ENCODE measurements around the gene TOX3. TPM values are rescaled to one million over a fixed set of nuclear protein-coding genes. Genes with fewer than 3 reads are reported as not detected.
A peak's percentile ranks its signal among the peaks of the same experiment; 100 is the strongest.

The TOX3 gene
- total RNA-seq, 1 experiment from 2014 or later = 20.2 TPM

DNA sequence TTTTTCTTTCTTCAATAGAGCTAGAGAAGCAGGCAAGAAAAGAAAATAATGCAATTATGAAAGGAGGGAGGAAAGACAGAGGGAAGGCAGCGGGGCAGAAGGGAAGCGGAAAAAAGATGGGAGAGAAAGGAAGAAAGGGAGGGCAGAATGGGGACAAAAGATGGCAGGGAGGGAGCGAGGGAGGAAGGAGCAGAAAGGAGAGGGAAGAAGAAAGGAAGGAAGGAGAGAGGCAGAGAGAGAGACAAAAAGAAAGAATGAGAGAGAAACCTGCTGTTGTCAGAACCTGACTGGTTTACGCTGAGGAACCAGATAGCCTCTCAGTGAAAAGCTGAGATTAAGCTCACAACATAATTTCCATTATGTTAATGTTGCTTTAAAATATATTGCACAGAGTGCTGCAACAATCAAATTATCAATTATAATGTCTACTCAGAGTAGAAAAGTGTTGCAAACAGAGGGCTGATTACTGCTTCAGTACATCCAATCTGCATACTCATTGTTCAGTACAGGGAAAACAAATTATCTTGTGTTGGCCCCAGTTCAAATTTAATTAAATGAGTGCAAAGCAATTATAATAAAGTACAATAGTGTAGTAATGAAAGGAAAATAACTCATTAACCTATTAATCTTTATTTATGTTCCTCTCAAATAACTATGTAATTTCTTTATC is 32.0 kb upstream of the TOX3 start:
- H3K27ac Mint-ChIP-seq = no peak overlapping the region
- no peaks in the 10 kb centered on the region; the same call in 1 of the 2 replicates for H3K36me3 Mint-ChIP-seq
- ATAC-seq (no peak), DNase-seq (ENCODE audit: low spot score) (no peak)
- no peaks in the 10 kb centered on the region for H3K27me3 Mint-ChIP-seq (ENCODE audit: low read depth)
- H3K4me3 Mint-ChIP-seq = no peak overlapping the region
- H3K4me1 Mint-ChIP-seq = peaks cover 18% of the 10 kb centered on the region
- TF ChIP-seq, protein P1, sequence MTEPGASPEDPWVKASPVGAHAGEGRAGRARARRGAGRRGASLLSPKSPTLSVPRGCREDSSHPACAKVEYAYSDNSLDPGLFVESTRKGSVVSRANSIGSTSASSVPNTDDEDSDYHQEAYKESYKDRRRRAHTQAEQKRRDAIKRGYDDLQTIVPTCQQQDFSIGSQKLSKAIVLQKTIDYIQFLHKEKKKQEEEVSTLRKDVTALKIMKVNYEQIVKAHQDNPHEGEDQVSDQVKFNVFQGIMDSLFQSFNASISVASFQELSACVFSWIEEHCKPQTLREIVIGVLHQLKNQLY (CRISPR knock-in tag; IDR thresholded peaks at IDR 0.05) = no peak
- TF ChIP-seq, protein P2, sequence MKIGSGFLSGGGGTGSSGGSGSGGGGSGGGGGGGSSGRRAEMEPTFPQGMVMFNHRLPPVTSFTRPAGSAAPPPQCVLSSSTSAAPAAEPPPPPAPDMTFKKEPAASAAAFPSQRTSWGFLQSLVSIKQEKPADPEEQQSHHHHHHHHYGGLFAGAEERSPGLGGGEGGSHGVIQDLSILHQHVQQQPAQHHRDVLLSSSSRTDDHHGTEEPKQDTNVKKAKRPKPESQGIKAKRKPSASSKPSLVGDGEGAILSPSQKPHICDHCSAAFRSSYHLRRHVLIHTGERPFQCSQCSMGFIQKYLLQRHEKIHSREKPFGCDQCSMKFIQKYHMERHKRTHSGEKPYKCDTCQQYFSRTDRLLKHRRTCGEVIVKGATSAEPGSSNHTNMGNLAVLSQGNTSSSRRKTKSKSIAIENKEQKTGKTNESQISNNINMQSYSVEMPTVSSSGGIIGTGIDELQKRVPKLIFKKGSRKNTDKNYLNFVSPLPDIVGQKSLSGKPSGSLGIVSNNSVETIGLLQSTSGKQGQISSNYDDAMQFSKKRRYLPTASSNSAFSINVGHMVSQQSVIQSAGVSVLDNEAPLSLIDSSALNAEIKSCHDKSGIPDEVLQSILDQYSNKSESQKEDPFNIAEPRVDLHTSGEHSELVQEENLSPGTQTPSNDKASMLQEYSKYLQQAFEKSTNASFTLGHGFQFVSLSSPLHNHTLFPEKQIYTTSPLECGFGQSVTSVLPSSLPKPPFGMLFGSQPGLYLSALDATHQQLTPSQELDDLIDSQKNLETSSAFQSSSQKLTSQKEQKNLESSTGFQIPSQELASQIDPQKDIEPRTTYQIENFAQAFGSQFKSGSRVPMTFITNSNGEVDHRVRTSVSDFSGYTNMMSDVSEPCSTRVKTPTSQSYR (CRISPR knock-in tag; IDR thresholded peaks at IDR 0.05) = no peak
- TF ChIP-seq NFATC4 (CRISPR knock-in tag; IDR thresholded peaks at IDR 0.05) = no peak
- TF ChIP-seq RELA (CRISPR knock-in tag; IDR thresholded peaks at IDR 0.05; ENCODE audit: borderline replicate concordance) = no peak
- TF ChIP-seq ELF4 (CRISPR knock-in tag; IDR thresholded peaks at IDR 0.05; ENCODE audit: low read depth) = no peak
- no peak for TF ChIP-seq ZNF232 (CRISPR knock-in tag; IDR thresholded peaks at IDR 0.05)
- TF ChIP-seq, protein P3, sequence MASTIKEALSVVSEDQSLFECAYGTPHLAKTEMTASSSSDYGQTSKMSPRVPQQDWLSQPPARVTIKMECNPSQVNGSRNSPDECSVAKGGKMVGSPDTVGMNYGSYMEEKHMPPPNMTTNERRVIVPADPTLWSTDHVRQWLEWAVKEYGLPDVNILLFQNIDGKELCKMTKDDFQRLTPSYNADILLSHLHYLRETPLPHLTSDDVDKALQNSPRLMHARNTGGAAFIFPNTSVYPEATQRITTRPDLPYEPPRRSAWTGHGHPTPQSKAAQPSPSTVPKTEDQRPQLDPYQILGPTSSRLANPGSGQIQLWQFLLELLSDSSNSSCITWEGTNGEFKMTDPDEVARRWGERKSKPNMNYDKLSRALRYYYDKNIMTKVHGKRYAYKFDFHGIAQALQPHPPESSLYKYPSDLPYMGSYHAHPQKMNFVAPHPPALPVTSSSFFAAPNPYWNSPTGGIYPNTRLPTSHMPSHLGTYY (CRISPR knock-in tag; IDR thresholded peaks at IDR 0.05) = no peak
- TF ChIP-seq SOX15 (CRISPR knock-in tag; IDR thresholded peaks at IDR 0.05) = no peak
- POLR2A ChIA-PET = no interaction called here
- CTCF ChIA-PET = interaction anchor here (1.0 kb wide), 1 partner anchor 510 kb away, joined by 3 read pairs; no protein-coding TSS in a partner anchor
- peaks cover 14% of the 10 kb centered on the region for H3K9me3 Mint-ChIP-seq

DNA sequence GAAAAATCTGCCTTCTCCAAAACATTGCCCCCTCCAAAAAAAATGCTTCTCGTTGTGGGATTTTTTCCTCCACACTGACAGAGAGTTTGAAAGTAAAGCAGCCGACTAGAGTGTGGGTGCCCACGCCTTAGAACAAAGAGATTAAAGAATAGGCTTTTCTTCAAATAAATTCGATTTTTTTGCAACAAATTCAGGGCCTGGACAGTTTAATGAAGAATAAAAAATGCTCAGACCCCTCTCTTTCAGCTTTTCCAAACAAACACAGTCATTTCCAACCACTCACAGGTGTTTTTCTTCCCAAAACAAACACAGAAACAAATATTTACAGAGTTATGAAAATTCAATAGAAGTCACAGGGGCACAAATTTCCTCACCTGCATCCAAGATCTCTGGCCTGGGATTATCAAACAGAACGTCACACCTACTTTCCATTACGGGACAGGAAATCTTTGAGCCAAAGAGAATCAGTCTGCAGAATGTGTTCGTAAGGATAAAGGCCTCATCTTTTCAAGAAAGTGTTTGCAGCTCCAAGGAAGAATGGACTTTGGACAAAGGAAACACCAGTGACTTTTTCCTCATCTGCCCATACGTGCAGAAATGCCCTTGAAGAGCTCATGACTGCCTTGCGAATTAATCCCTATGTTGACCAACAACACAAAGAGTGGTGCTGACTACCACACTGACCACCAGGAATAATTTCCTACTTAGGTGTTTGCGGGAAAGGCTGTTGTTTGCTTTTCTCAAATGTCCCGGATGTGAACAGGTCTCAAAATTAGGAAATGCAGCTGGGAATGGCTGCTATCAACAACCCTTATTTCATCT is 31.3 kb upstream of the TOX3 start:
- ChIA-PET POLR2A (no interaction called here), CTCF (interaction anchor here (0.5 kb wide), 1 partner anchor 334 kb away, joined by 4 read pairs; no protein-coding TSS in a partner anchor)
- Mint-ChIP-seq H3K9me3 (peaks cover 14% of the 10 kb centered on the region), H3K27ac (no peak overlapping the region), H3K4me1 (peaks cover 18% of the 10 kb centered on the region), H3K36me3 (no peaks in the 10 kb centered on the region; the same call in 1 of the 2 replicates), H3K4me3 (no peak overlapping the region), H3K27me3 (ENCODE audit: low read depth) (no peaks in the 10 kb centered on the region)
- no peak for ATAC-seq
- TF ChIP-seq, protein P4, sequence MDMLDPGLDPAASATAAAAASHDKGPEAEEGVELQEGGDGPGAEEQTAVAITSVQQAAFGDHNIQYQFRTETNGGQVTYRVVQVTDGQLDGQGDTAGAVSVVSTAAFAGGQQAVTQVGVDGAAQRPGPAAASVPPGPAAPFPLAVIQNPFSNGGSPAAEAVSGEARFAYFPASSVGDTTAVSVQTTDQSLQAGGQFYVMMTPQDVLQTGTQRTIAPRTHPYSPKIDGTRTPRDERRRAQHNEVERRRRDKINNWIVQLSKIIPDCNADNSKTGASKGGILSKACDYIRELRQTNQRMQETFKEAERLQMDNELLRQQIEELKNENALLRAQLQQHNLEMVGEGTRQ (CRISPR knock-in tag; IDR thresholded peaks at IDR 0.05) = no peak
- TF ChIP-seq, protein P5, sequence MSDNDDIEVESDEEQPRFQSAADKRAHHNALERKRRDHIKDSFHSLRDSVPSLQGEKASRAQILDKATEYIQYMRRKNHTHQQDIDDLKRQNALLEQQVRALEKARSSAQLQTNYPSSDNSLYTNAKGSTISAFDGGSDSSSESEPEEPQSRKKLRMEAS (CRISPR knock-in tag; IDR thresholded peaks at IDR 0.05) = no peak
- TF ChIP-seq KAT7 (CRISPR knock-in tag; IDR thresholded peaks at IDR 0.05; ENCODE audit: borderline replicate concordance) = no peak
- TF ChIP-seq, protein P6, sequence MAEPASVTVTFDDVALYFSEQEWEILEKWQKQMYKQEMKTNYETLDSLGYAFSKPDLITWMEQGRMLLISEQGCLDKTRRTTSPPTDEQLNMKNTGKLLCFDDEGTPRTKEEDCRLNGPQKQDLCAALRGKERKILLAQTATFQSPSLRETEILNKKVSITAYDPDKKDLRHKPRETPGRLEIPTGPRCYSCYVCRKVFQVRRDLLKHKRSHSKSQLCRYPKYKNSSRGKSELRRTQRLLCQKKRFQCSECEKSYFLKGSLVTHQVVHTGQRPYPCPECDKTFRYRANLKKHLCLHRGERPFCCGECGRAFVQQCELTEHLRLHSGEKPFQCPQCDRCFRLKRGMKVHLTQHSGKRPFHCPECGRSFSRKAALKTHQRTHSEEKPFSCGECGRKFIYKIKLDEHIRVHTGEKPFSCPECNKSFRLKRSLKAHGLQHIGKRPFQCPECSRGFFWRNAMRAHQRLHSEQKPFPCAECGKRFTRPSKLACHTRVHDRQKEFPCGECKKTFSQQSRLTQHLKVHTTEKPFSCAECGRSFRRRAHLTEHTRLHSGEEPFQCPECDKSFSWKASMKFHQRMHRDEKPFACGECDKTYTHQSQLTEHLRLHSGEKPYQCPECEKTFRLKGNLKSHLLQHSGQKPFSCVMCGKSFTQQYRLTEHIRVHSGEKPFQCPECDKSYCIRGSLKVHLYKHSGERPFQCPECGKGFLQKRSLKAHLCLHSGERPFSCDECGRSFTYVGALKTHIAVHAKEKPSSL (CRISPR knock-in tag; conservative IDR thresholded peaks at IDR 0.05) = no peak
- TF ChIP-seq, protein P7, sequence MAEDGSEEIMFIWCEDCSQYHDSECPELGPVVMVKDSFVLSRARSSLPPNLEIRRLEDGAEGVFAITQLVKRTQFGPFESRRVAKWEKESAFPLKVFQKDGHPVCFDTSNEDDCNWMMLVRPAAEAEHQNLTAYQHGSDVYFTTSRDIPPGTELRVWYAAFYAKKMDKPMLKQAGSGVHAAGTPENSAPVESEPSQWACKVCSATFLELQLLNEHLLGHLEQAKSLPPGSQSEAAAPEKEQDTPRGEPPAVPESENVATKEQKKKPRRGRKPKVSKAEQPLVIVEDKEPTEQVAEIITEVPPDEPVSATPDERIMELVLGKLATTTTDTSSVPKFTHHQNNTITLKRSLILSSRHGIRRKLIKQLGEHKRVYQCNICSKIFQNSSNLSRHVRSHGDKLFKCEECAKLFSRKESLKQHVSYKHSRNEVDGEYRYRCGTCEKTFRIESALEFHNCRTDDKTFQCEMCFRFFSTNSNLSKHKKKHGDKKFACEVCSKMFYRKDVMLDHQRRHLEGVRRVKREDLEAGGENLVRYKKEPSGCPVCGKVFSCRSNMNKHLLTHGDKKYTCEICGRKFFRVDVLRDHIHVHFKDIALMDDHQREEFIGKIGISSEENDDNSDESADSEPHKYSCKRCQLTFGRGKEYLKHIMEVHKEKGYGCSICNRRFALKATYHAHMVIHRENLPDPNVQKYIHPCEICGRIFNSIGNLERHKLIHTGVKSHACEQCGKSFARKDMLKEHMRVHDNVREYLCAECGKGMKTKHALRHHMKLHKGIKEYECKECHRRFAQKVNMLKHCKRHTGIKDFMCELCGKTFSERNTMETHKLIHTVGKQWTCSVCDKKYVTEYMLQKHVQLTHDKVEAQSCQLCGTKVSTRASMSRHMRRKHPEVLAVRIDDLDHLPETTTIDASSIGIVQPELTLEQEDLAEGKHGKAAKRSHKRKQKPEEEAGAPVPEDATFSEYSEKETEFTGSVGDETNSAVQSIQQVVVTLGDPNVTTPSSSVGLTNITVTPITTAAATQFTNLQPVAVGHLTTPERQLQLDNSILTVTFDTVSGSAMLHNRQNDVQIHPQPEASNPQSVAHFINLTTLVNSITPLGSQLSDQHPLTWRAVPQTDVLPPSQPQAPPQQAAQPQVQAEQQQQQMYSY (CRISPR knock-in tag; IDR thresholded peaks at IDR 0.05) = no peak
- TF ChIP-seq GABPB1 (CRISPR knock-in tag; IDR thresholded peaks at IDR 0.05) = peak; percentile 56; the same call in 1 of the 2 replicates
- TF ChIP-seq, protein P8, sequence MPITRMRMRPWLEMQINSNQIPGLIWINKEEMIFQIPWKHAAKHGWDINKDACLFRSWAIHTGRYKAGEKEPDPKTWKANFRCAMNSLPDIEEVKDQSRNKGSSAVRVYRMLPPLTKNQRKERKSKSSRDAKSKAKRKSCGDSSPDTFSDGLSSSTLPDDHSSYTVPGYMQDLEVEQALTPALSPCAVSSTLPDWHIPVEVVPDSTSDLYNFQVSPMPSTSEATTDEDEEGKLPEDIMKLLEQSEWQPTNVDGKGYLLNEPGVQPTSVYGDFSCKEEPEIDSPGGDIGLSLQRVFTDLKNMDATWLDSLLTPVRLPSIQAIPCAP (CRISPR knock-in tag; IDR thresholded peaks at IDR 0.05) = no peak
- no peak for DNase-seq (ENCODE audit: low spot score)

All from WTC11 (cell line).